LNCAP (cell line): ENCODE results near the gene PTPN21.

ENCODE experiments used
- TF ChIP-seq, protein P1 (sequence below): fragments of 450-650 bp; IDR thresholded peaks from 2 replicates; pipeline ENCODE4 v1.5.1; 2017; ENCODE audit warnings: mild to moderate bottlenecking

Gene PTPN21

DNA sequence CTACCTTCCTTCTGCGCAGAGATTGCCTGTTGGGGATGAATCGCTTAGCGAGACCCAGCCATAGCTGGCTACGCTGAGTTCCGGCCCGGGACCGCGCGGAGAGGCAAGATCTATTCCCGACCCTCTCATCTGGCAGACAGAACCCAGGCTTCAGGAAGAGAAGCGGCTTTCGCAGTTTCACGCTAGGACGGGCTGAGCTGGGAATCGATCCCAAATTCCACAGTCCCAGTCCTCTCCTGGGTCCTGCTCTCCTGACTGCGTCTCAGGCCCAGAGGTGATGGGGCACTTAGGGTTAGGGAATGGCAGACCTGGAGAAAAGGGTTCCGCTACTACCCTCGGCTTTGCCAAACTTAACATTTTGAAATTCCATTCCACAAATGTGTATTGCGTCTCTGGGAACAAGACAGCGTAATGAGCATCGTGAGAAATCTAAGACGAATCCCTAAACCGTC is 2.8 kb downstream of the PTPN21 start:
- TF ChIP-seq, protein P1, sequence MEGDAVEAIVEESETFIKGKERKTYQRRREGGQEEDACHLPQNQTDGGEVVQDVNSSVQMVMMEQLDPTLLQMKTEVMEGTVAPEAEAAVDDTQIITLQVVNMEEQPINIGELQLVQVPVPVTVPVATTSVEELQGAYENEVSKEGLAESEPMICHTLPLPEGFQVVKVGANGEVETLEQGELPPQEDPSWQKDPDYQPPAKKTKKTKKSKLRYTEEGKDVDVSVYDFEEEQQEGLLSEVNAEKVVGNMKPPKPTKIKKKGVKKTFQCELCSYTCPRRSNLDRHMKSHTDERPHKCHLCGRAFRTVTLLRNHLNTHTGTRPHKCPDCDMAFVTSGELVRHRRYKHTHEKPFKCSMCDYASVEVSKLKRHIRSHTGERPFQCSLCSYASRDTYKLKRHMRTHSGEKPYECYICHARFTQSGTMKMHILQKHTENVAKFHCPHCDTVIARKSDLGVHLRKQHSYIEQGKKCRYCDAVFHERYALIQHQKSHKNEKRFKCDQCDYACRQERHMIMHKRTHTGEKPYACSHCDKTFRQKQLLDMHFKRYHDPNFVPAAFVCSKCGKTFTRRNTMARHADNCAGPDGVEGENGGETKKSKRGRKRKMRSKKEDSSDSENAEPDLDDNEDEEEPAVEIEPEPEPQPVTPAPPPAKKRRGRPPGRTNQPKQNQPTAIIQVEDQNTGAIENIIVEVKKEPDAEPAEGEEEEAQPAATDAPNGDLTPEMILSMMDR: no peak

DNA sequence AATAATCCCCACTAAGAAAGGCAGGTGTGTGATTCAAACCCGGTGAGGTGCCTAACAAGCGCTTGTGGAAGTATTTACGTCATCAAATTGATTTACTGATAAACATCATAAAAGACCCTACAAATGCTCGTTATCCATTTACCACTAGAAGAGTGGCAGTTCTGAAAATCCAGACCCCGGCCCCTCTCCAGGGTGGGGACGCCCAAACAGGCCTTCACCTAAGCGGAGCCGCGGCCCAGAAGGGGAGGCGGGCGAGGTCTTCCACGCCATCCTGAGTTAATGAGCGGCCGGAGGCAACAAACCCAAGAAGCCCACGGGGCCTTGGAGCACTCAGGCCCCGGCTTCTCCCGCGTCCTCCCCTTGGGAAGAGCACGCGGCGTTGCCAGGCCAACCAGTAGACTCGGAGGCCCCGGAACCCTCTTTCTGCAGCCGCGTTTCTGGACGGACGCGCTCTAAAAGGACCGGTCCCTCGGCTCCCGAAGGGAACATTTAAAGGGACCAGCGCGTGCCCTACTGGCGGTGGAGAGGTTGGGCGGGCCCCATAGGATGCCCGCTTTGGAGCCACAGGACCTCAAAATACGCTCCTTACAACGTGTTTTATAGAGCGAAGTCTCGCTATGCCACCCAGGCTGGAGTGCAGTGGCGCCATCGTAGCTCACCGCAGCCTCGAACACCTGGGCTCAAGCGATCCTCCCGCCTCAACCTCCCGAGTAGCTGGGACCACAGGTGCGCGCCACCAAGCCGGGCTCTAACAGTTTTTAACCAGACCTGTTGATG is 3.5 kb downstream of the PTPN21 start:
- TF ChIP-seq, protein P1: no peak

DNA sequence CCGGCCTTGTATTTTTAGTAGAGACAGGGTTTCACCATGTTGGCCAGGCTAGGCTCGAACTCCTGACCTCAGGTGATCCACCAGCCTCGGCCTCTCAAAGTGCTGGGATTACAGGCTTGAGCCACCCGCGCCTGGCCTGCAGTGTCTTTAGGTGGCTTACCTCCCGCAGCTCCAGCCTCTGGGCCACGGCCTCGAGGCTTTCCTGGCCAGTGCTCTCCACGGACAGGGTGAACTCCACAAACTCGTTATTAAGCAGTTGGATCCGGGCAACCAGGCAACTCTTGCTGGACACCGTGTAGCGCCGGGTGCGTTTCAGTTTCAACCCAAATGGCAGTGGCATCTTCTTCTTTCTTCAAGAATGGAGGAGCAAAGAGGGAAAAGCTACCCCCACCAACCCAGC is 4.7 kb downstream of the PTPN21 start:
- TF ChIP-seq, protein P1: no peak

DNA sequence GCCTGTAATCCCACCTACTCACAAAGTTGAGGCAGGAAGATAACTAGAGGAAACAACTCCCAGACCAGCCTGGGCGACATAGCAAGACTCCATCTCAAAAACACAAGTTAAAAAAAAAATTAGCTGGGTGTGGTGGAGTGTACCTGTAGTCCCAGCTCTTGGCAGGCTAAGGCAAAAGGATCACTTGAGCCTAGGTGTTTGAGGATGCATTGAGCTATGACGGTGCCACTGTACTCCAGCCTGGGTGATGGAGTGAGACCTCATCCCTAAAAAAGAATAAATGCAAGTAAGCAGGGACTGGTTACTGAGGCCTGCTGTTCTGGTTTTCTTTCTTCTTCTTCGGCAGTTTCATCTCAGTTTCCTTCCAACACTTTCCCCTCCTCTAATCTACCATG is 7.4 kb downstream of the PTPN21 start:
- TF ChIP-seq, protein P1: no peak

DNA sequence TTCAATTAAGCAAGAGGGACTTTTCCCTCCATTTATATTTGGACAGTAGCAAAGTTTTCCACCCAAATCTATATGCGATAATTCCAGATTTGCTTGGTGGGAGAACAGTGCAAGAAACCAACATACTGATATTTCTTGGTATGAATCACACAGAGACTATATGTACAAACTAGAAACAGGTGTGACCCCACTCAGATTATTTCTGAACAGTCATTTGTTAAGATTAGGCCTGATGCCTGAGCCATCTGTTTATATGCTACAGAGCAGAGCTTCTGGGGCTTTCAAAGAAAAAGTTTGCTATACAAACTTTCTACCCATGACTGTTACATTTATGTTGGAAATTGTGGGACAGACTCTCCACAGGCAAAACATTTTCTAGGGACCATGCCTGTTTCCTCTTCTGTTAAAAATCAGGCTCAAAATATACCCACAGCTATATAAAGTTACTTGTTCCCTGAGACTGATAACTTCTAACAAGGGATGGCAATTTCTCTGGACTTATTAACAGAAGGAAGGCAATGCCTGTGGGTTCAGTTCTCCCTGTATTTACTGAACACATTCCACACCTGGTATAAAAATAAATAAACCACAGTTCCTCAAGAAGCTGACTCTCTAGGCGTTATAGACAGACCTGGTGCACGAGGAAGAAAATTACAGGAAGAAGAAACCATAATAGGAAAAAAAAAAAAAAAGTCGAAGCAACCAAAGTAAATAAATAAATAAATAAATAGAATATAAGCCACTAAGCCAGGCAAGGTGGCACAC is 8.0 kb downstream of the PTPN21 start:
- TF ChIP-seq, protein P1: no peak

DNA sequence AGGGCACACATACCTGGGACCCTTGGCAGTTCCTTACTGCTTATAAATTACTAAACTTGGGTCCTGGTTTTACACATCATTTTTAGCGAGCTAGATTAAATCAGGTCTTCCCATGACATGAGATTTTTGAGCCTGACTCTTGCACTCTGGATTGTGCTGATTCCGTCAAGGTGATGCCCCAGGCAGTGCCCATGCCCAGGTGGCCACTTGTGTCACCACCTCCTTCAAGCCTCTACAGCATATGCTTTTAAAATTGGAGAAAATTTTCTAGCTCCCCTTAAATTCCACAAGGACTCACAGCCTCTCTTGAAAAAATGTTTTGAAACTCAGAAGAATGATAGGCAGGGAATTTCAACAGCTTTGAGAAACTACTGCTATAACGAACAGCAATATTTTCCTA is 9.6 kb downstream of the PTPN21 start:
- TF ChIP-seq, protein P1: no peak

DNA sequence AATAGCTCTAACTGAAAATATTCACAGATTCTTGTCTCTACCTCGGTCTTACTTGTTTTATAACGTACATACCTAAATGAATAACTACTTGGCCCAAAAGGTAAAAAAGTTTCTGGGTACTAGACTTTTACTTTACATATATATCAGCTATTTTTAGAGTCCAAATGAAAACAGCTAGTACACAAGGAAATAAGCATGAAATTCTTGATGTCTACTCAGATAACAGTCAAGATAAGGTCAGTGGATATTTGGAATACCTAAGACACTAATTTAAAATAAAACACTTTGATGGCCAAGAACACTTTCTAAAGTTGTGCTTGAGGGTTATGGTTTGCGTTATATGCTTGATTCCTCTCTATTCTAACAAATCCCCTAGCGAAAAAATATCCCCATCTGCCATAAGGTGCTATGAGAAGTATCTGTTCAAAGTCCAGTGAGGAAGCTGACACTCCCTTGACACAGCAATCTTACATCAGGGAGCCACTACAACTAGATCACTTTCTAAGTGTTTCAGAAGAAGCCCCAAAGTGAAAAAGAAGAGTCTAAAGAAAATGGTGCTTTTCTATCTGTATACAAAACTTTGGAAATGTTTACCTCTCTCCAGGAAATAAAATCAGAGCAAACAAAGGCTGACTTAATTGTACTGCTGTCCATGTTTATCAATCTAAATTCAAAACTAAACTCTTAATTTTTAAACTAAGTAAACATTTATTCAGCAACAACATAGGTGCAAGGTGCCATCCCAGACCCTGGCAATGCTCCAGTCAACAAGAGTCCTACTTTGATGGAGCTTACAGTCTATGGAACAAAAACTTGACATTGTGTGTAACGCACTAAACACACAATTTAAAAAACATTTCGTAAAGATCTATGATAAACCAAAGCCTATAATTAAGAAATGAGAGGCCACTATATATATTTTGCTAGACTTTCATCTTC is 11.7 kb downstream of the PTPN21 start:
- TF ChIP-seq, protein P1: no peak
